Measurements from ENCODE around the gene C16orf82.
A peak's percentile ranks its signal among the peaks of the same experiment; 100 is the strongest.

The C16orf82 gene

DNA sequence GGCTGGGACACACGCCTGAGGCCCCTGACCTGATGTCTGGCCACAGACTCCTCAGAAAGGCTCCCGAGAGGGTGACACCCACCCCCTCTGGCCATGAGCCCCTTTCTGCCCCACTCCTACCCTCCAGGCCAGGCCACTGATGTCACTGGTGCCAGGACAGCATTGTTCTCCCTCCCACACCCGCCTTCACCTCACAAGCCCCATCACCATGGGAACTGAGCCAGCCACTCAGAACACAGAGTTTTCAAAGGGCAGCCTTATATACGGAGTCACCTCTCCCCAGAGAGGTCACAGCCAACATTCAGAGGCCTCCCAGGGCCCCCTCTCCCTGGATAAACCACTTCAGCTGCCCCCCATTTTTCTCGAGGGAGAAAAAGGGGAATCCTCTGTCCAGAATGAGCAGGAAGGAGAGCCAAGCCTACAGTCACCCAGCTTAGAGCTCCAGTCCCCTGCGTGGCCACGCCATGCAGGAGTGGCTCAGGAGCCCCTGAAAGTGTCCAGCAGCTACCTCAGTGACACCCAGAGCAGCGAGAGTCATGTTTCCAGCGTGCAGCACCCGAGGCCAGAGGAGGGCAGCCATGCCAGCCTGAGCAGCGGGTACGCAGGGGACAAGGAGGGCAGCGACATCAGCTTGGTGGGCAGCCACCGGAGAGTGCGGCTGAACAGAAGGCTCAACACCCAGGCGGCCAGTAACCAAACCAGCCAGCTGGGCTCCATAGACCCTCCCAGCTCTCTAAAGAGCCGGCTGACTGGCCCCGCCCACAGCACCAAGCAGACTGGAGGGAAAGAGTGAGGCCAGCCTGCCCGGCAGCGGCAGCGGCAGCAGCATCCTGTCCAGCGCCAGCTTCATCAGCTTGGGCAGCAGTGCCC is at the start of gene C16orf82:
Gene C16orf82 (plus strand): TSS at position 260 of the 870 bp plus-strand sequence.
- no peak within 1 kb of the TSS for H3K4me3 Mint-ChIP-seq
- H3K27me3 Mint-ChIP-seq: peaks cover 22% of the 10 kb centered on the region
- no peak for DNase-seq
- H3K27ac Mint-ChIP-seq: no peak within 1 kb of the TSS
- no peak for ATAC-seq
- no peaks in the 10 kb centered on the region for H3K9me3 Mint-ChIP-seq
- H3K4me1 Mint-ChIP-seq: no peaks in the 10 kb centered on the region

DNA sequence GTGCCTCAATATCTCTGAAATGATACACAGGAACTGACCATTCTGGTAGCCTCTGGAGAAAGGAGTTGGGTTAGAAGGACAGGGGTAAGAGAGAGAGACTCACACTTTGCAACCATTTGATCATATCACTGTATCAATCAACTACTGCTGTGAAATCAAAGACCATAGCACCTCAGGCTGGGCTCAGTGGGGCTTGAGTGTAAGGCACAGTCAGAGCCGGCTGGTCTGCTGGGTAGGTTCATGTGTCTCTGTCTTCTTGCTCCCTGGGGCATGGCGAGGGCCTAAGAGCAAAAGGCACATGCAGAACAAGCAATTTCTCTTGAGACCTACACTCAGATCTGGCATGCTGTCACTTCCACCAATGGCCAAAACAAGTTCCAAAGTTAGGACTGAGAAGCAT is 46.7 kb upstream of the C16orf82 start:
- peaks cover 0 to 8% of the 10 kb centered on the region in 2 donors for H3K9me3 Mint-ChIP-seq
- no peak for DNase-seq
- H3K27ac Mint-ChIP-seq: no peak overlapping the region
- ATAC-seq: no peak
- no peaks in the 10 kb centered on the region for H3K4me1 Mint-ChIP-seq
- peaks cover 15% of the 10 kb centered on the region for H3K27me3 Mint-ChIP-seq
- H3K4me3 Mint-ChIP-seq: no peak overlapping the region

DNA sequence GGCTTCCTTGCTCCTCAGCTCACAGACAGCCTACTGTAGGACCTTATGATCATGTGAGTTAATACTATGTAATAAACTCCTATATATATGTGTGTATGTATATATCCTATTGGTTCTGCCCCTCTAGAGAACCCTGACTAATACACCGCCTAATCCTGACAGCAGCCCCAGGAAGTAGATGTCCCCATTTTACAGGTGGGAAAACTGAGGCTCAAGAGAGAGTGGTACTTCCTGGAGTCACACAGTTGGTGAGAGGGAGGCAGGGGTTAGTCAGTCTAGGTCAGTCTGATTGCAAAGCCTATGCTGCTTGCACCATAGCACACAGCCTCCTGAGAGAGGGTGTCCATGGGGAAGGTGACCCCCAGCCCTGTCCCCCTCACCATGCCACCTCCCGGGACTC is 42.7 kb upstream of the C16orf82 start:
- Mint-ChIP-seq H3K4me1 (no peaks in the 10 kb centered on the region), H3K27me3 (peaks cover 25% of the 10 kb centered on the region), H3K9me3 (peaks cover 0 to 8% of the 10 kb centered on the region in 2 donors), H3K4me3 (no peak overlapping the region), H3K27ac (no peak overlapping the region)
- no peak for ATAC-seq
- DNase-seq: no peak

DNA sequence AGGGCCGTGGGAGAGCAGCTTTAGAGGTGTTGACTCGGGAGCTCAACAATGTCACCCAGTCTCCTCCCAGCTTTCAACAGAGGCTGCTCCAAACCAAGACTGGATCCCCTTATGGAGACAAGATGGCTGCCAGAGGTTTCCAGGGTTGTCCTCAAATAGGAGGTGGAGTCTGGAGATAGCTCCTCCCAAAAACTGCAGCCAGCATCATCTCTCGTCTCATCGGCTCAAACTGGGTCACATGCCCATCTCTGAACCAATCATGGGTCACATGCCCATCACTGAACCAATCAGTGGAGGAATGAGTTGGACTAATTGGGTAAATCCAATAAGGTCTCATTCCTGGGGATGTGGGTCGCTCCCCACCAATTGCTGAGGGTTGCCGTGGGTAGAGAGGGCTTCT is 41.1 kb upstream of the C16orf82 start:
- H3K9me3 Mint-ChIP-seq: peaks cover 0 to 8% of the 10 kb centered on the region in 2 donors
- no peak for DNase-seq
- peaks cover 29% of the 10 kb centered on the region for H3K27me3 Mint-ChIP-seq
- H3K4me1 Mint-ChIP-seq: no peaks in the 10 kb centered on the region
- H3K4me3 Mint-ChIP-seq: no peak overlapping the region
- no peak for ATAC-seq
- no peak overlapping the region for H3K27ac Mint-ChIP-seq

DNA sequence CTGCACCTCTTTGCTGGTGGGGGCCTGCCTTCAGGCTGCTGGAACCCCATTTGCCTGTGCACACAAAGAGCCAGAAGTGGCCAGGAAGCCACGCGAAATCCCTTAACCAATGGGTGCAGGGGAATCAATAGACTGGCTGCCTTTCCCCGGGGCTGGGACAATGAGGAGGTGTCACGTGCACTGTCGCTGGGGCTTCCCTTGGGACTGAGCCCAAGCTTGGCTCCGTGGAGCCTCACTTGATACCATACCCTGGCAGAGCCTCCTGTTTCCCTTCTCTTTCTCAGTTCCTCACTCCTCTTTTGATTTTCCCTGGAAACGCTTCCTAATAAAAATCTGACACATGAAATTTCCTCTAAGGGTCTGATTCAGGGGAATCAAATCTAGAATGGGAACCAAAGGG is 38.8 kb upstream of the C16orf82 start:
- ATAC-seq (no peak), DNase-seq (no peak)
- Mint-ChIP-seq H3K27ac (no peak overlapping the region), H3K27me3 (peaks cover 16% of the 10 kb centered on the region), H3K4me3 (no peak overlapping the region), H3K4me1 (no peaks in the 10 kb centered on the region), H3K9me3 (no peaks in the 10 kb centered on the region)

DNA sequence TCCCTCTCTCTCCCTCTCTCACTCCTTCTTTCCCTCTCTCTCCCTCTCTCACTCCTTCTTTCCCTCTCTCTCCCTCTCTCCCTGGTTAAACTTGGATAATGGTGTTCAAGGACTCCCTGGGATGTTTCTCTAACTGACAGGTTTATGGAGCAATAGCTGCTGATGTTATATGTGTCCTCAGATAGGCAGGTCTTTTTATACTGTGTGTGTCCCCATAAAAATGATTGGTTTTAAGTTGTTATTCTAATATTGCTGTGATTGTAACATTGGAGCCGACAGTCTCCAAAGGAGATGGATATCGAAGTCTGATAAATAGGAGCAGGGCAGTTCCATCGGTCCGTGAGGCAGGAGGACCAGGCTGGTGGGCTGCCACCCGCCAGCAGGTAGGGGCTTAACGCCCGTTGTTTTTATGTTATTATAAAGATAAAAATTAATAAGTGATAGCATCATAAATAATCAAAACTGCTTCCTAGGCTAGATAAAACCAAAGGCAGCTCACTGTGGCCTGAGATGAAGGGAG is 38.1 kb upstream of the C16orf82 start:
- ATAC-seq: no peak
- Mint-ChIP-seq H3K27ac (peak overlapping the region in 1 of 2 donors; percentile 35), H3K9me3 (no peaks in the 10 kb centered on the region), H3K27me3 (peaks cover 16% of the 10 kb centered on the region), H3K4me1 (no peaks in the 10 kb centered on the region), H3K4me3 (no peak overlapping the region)
- DNase-seq: no peak

DNA sequence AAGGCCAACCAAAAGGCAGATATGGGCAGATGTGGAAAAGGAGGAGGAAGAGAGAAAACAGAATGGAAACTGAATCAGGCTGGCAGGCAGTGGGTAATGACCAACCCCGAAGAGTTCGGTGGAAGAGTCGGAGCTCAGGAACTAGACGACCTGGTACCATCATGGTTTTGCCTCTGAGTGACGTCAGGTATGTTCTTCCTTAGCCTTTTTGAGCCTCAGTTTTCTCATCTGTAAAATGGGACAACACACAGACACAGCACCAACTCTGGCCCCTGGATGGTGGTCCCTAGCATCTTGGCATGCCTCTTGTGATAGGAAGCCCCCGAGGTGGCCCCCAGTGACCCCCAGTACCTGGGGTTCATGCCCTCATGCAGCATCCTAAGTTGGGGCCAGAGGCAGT is 37.2 kb upstream of the C16orf82 start:
- no peaks in the 10 kb centered on the region for H3K9me3 Mint-ChIP-seq
- no peak overlapping the region for H3K27ac Mint-ChIP-seq
- no peak overlapping the region for H3K4me3 Mint-ChIP-seq
- peaks cover 16% of the 10 kb centered on the region for H3K27me3 Mint-ChIP-seq
- ATAC-seq (no peak), DNase-seq (no peak)
- H3K4me1 Mint-ChIP-seq: no peaks in the 10 kb centered on the region

DNA sequence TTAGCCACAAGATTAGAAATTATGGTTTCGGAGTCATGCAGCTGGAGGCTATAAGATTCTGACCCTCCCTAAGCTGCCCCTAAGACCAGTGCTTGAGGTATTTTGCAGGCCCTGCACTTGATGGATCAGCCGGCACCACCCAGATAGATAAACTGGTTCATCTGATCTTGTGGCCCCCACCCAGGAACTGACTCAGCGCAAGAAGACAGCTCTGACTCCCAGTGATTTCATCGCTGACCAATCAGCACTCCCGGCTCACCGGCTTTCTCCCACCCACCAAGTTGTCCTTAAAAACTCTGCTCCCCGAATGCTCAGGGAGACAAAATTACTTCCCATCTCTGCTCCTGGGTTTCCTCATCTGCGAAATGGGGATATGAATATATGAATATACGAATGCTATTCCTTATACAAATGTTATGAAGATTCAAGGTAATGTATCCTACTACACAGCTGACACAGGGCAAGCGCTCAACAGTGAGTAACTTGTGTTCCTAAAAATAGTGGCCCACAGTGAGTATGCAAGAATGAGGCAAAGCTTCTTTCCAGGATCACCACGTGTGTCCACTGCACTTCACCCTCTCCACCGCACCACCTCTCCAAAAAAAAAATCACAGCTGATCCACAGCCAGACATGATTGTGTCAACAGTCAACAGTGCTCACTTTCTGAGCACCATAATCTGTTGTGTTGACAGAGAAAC is 33.3 kb upstream of the C16orf82 start:
- DNase-seq (no peak), ATAC-seq (no peak)
- Mint-ChIP-seq H3K27me3 (peaks cover 12% of the 10 kb centered on the region), H3K27ac (no peak overlapping the region), H3K4me1 (no peaks in the 10 kb centered on the region), H3K9me3 (no peaks in the 10 kb centered on the region), H3K4me3 (no peak overlapping the region)

DNA sequence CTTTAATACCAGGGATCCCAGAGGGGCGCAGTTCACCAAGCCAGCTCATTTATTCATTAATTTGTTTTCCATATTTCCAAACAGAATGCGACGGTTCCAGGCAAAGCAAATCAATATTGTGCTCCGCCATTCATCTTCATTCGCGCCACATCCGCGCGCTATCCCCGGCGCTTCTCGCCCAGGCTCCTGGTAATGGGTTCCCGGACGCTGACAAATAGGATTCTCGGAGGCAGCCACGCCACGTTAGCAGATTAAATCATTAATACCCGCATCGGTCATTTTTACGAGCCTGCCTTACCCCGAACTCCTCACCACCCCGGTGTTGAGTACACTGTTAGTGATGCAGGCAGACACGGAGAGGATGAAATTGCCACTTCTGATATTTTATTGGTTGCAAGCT is 26.0 kb upstream of the C16orf82 start:
- no peaks in the 10 kb centered on the region for H3K27me3 Mint-ChIP-seq
- H3K4me3 Mint-ChIP-seq: no peak overlapping the region
- no peaks in the 10 kb centered on the region for H3K9me3 Mint-ChIP-seq
- H3K4me1 Mint-ChIP-seq: no peaks in the 10 kb centered on the region
- no peak overlapping the region for H3K27ac Mint-ChIP-seq
- ATAC-seq (no peak), DNase-seq (no peak)

DNA sequence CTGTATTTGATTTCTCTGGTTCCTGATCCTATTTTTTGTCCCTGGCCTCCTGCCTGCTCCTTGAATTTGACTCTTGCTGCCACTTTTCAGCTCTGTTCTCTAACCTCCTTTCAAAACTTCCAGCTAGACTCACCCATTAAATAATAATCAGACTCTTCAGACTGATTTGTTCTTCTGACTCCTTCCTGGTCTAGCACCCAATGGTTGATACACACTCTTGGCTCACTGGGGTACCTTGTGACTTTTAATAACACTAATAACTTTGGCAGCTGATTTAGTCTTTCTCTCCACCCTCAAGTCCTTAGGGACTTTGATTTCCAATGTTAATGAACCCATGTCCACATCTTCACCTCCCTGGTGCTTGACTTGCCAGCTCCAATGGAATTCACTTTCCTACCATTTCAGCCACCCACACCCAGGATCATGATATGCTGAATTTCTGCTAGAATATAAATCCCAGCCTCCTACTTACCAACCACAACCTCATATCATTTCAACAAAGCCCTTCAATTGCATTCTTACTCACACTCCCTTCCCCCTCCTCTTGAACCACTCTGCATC is 19.7 kb upstream of the C16orf82 start:
- H3K4me3 Mint-ChIP-seq: no peak overlapping the region
- DNase-seq (no peak), ATAC-seq (no peak)
- H3K27me3 Mint-ChIP-seq: no peaks in the 10 kb centered on the region
- H3K4me1 Mint-ChIP-seq: no peaks in the 10 kb centered on the region
- H3K27ac Mint-ChIP-seq: no peak overlapping the region
- H3K9me3 Mint-ChIP-seq: no peaks in the 10 kb centered on the region

DNA sequence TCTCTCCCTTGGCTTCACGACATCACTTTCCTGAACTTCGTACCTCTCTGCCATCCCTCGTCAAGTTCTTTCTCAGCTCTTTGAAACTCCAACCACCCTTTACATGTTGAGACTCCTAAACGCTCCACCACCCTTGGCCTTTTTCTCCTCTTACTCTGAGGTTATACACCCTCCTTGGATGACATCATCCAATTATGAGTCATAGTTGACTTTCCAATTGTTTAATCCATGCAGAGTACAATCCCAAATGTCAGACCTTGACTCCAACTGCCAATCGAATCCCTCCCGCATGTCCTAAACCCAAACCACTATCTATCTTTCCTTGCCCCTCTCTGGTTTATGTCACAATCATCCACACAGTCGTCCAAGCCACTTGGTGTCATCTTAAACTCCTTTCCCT is 18.4 kb upstream of the C16orf82 start:
- DNase-seq: no peak
- ATAC-seq: no peak
- Mint-ChIP-seq H3K27ac (no peak overlapping the region), H3K4me1 (no peaks in the 10 kb centered on the region), H3K9me3 (no peaks in the 10 kb centered on the region), H3K27me3 (no peaks in the 10 kb centered on the region), H3K4me3 (no peak overlapping the region)

DNA sequence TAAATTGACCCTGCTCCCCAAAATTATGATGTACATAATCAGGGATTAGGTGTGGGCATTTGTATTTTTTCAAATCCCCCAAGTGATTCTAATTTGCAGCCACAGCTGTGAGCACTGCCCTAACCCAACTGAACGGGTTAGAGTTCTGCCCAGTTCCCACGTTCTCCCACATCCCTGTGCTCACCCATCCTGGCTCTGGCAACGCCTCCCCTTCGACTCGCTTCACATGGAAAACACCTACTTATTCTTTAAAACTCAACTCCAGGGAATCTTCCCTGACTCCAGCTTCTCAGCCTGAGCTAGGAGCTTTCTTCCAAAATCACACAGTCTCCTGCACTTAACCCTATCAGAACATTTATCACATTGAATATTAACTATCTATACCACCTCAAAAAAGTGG is 17.6 kb upstream of the C16orf82 start:
- no peak for ATAC-seq
- Mint-ChIP-seq H3K4me3 (no peak overlapping the region), H3K4me1 (no peaks in the 10 kb centered on the region), H3K27ac (no peak overlapping the region), H3K27me3 (no peaks in the 10 kb centered on the region), H3K9me3 (no peaks in the 10 kb centered on the region)
- DNase-seq: no peak

DNA sequence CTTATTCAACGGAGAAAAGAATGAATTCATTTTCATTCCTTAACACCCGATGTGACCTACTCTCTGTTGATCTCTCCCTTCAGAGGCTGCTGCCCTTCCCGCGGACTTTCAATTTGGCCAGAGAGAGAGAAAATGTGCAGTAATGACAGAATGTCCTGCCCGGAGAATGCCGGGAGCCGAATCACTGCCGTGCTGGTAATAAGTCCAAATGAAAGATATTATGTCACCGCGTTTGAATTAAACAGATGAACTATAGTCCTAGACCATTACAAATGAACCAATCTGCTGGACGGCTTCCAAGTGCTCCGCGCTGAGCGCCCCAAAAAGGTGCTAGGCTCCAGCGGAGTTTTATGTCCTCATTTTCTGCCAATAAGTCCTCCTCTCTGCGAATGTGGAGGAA is 14.7 kb upstream of the C16orf82 start:
- H3K9me3 Mint-ChIP-seq: no peaks in the 10 kb centered on the region
- no peaks in the 10 kb centered on the region for H3K27me3 Mint-ChIP-seq
- ATAC-seq: no peak
- H3K27ac Mint-ChIP-seq: no peak overlapping the region
- DNase-seq: no peak
- H3K4me3 Mint-ChIP-seq: no peak overlapping the region
- no peaks in the 10 kb centered on the region for H3K4me1 Mint-ChIP-seq

DNA sequence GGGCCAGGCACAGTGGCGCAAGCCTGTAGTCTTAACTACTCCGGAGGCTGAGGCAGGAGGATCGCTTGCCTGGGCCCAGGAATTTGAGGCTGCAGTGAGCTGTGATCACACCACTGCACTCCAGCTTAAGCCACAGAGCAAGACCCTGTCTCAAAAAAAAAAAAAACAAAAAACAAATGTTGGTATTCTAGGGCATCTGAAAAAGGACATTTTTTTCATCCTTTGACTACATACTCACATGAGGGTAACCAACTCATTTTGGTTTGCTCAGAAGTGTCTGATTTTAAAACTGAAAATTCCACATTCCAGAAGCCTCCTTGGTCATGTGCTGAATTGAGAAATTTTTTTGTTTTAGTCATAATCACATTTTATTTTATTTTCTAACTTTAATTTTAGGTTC is 12.7 kb upstream of the C16orf82 start:
- Mint-ChIP-seq H3K4me3 (no peak overlapping the region), H3K27ac (no peak overlapping the region), H3K4me1 (no peaks in the 10 kb centered on the region), H3K9me3 (no peaks in the 10 kb centered on the region), H3K27me3 (no peaks in the 10 kb centered on the region)
- DNase-seq (no peak), ATAC-seq (no peak)

DNA sequence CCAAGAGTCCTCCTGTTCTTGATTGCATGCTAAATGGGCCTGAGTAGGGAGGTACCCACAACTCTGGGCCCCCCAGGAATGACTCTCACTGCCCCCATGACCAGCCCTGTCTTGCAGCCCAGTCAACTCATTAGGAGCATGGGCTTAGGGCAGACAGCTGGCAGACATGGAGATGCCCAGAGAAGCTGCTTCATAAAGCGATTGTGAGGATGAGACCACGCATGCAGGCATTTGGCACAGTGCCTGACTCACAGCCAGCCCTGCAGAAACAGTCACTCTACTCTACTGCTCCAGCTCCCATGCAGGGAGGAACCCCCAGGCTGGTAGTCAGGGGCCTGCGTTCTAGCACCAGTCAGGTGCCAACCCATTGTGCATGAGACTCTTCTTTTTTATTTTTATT is 8.4 kb upstream of the C16orf82 start:
- ATAC-seq (no peak), DNase-seq (no peak)
- H3K9me3 Mint-ChIP-seq: no peaks in the 10 kb centered on the region
- H3K4me3 Mint-ChIP-seq: no peak overlapping the region
- H3K27ac Mint-ChIP-seq: no peak overlapping the region
- no peaks in the 10 kb centered on the region for H3K4me1 Mint-ChIP-seq
- H3K27me3 Mint-ChIP-seq: peaks cover 10% of the 10 kb centered on the region

DNA sequence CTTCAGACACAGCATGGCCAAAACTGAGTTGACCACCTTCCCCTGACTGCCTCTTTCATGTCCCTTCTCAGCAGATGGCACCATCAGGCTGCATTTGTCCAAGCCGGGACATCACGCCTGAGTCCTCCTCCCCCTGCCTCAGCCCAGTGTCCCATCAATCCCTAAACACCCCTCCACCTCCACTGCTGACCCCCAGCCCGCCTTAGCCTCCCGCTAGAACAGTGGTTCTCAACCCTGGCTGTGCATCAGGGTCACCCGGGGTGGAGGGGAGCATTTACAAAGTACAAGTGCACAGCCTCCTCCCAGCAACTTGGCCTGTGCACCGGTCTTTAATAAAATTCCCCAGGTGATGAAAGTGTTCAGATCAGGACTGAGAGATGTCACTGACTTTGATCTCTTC is 4.0 kb downstream of the C16orf82 start:
- Mint-ChIP-seq H3K9me3 (peaks cover under 1 to 4% of the 10 kb centered on the region in 2 donors), H3K4me3 (no peak overlapping the region)

More for the DNA sequence above, 4.0 kb downstream of the C16orf82 start:
- Mint-ChIP-seq H3K27me3 (peaks cover 23% of the 10 kb centered on the region), H3K4me1 (no peaks in the 10 kb centered on the region), H3K27ac (peak overlapping the region in 1 of 2 donors; percentile 79)
- ATAC-seq (no peak), DNase-seq (no peak)
